DOHH2 (cell line): ENCODE data around the gene AHCYL1.

ENCODE experiments used
- H3F3A ChIP-seq: fragments of 200-600 bp; sonication (generic), shearing (Covaris generic); 2 replicates; pipeline ENCODE4 v1.6.0; 2016; ENCODE audit warnings: antibody characterized with exemption, mild to moderate bottlenecking; ENCODE audit not compliant: control insufficient read depth, insufficient read depth
- H3K27ac ChIP-seq: fragments of 200-600 bp; sonication (generic); 2 replicates; pipeline ENCODE4 v1.5.1; 2014; ENCODE audit warnings: low read depth, mild to moderate bottlenecking, low read length, moderate library complexity
- H3K27me3 ChIP-seq: fragments of 200-600 bp; sonication (generic); 2 replicates; pipeline ENCODE4 v1.6.1; 2014; ENCODE audit warnings: mild to moderate bottlenecking, low read length, mixed read lengths; ENCODE audit not compliant: control insufficient read depth
- H3K36me3 ChIP-seq: fragments of 200-600 bp; sonication (generic); 2 replicates; pipeline ENCODE4 v1.6.1; 2014; ENCODE audit warnings: mild to moderate bottlenecking, low read length, moderate library complexity, mixed read lengths; ENCODE audit not compliant: control insufficient read depth
- H3K4me1 ChIP-seq: fragments of 200-600 bp; sonication (generic); 2 replicates; pipeline ENCODE4 v1.6.1; 2014; ENCODE audit warnings: mild to moderate bottlenecking, low read length, mixed read lengths; ENCODE audit not compliant: control insufficient read depth
- H3K4me2 ChIP-seq: fragments of 200-600 bp; sonication (generic); 2 replicates; pipeline ENCODE4 v1.6.0; 2014; ENCODE audit warnings: mild to moderate bottlenecking, low read length, moderate library complexity
- H3K4me3 ChIP-seq: fragments of 200-600 bp; sonication (generic); 2 replicates; pipeline ENCODE4 v1.5.1; 2014; ENCODE audit warnings: mild to moderate bottlenecking, low read length, mixed read lengths
- H3K79me2 ChIP-seq: fragments of 200-600 bp; sonication (generic); 2 replicates; pipeline ENCODE4 v1.6.1; 2014; ENCODE audit warnings: mild to moderate bottlenecking, low read length, mixed read lengths; ENCODE audit not compliant: control insufficient read depth
- H3K9me2 ChIP-seq: fragments of 200-600 bp; sonication (generic); replicated peaks from 2 replicates; pipeline ENCODE4 v1.6.1; 2014; ENCODE audit warnings: mild to moderate bottlenecking, low read length, mixed read lengths; ENCODE audit not compliant: control insufficient read depth
- H3K9me3 ChIP-seq: fragments of 200-600 bp; sonication (generic); 2 replicates; pipeline ENCODE4 v1.6.1; 2014; ENCODE audit warnings: antibody characterized with exemption, low read length, mixed read lengths; ENCODE audit not compliant: control insufficient read depth, insufficient read depth
- H4K20me1 ChIP-seq: fragments of 200-600 bp; sonication (generic); 2 replicates; pipeline ENCODE4 v1.6.0; 2014; ENCODE audit warnings: low read depth, mild to moderate bottlenecking, antibody characterized with exemption, low read length, moderate library complexity; ENCODE audit not compliant: control insufficient read depth, insufficient read depth
- EZH2phosphoT487 ChIP-seq: fragments of 200-600 bp; sonication (generic); IDR thresholded peaks from 2 replicates; pipeline ENCODE4 v1.6.1; 2017; ENCODE audit warnings: borderline replicate concordance, mild to moderate bottlenecking, antibody characterized with exemption, low read length, moderate library complexity, mixed read lengths
- TF ChIP-seq, protein P1 (sequence below): fragments of 200-600 bp; sonication (generic); IDR thresholded peaks from one replicate; pipeline ENCODE4 v1.5.1; 2014; ENCODE audit warnings: antibody characterized with exemption, mild to moderate bottlenecking, low read depth, low read length; ENCODE audit not compliant: poor library complexity, severe bottlenecking

The AHCYL1 gene

GRCh38 chr1:109978761-109979488 is 5.6 kb upstream of the AHCYL1 start:
- TF ChIP-seq, protein P1, sequence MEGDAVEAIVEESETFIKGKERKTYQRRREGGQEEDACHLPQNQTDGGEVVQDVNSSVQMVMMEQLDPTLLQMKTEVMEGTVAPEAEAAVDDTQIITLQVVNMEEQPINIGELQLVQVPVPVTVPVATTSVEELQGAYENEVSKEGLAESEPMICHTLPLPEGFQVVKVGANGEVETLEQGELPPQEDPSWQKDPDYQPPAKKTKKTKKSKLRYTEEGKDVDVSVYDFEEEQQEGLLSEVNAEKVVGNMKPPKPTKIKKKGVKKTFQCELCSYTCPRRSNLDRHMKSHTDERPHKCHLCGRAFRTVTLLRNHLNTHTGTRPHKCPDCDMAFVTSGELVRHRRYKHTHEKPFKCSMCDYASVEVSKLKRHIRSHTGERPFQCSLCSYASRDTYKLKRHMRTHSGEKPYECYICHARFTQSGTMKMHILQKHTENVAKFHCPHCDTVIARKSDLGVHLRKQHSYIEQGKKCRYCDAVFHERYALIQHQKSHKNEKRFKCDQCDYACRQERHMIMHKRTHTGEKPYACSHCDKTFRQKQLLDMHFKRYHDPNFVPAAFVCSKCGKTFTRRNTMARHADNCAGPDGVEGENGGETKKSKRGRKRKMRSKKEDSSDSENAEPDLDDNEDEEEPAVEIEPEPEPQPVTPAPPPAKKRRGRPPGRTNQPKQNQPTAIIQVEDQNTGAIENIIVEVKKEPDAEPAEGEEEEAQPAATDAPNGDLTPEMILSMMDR, result no peak
- TF ChIP-seq EZH2phosphoT487, result no peak
- Histone ChIP-seq H3K79me2 (no peaks in the 10 kb centered on the region), H3K36me3 (no peaks in the 10 kb centered on the region), H3F3A (no peaks in the 10 kb centered on the region), H4K20me1 (no peaks in the 10 kb centered on the region), H3K27me3 (peaks cover 26% of the 10 kb centered on the region), H3K4me2 (no peak overlapping the region), H3K27ac (no peak overlapping the region), H3K4me3 (no peak overlapping the region), H3K9me2 (no peaks in the 10 kb centered on the region), H3K4me1 (peaks cover 2% of the 10 kb centered on the region), H3K9me3 (no peaks in the 10 kb centered on the region)

GRCh38 chr1:109979489-109980091 is 5.0 kb upstream of the AHCYL1 start:
- no peaks in the 10 kb centered on the region for H3K79me2 ChIP-seq
- no peak overlapping the region for H3K4me2 ChIP-seq
- no peak overlapping the region for H3K27ac ChIP-seq
- H3F3A ChIP-seq, result no peaks in the 10 kb centered on the region
- H3K9me2 ChIP-seq, result no peaks in the 10 kb centered on the region
- TF ChIP-seq EZH2phosphoT487, result no peak
- TF ChIP-seq, protein P1, result no peak
- H3K4me3 ChIP-seq, result no peak overlapping the region
- H3K9me3 ChIP-seq, result no peaks in the 10 kb centered on the region
- no peaks in the 10 kb centered on the region for H3K36me3 ChIP-seq
- peaks cover 7% of the 10 kb centered on the region for H3K4me1 ChIP-seq
- H3K27me3 ChIP-seq, result peaks cover 21% of the 10 kb centered on the region
- H4K20me1 ChIP-seq, result no peaks in the 10 kb centered on the region

GRCh38 chr1:109980324-109981003 is 4.1 kb upstream of the AHCYL1 start:
- TF ChIP-seq, protein P1, result peak; percentile 21
- no peak for TF ChIP-seq EZH2phosphoT487
- Histone ChIP-seq H3F3A (no peaks in the 10 kb centered on the region), H3K27me3 (peaks cover 21% of the 10 kb centered on the region), H3K9me2 (no peaks in the 10 kb centered on the region), H3K4me1 (peaks cover 10% of the 10 kb centered on the region), H4K20me1 (0 out of 2 replicates have a peak, but pooled peaks cover 4% of the 10 kb centered on the region), H3K4me2 (no peak overlapping the region), H3K4me3 (no peak overlapping the region), H3K9me3 (no peaks in the 10 kb centered on the region), H3K27ac (no peak overlapping the region), H3K79me2 (peaks cover 8% of the 10 kb centered on the region), H3K36me3 (no peaks in the 10 kb centered on the region)
